ENCODE measurements around the gene CA10. TPM values are rescaled to one million over a fixed set of nuclear protein-coding genes. Genes with fewer than 3 reads are reported as not detected.

The CA10 gene
- total RNA-seq (not detected), polyA plus RNA-seq (under 1 TPM in 1 of 2 donors, not detected in 1; 0.57 TPM)

DNA sequence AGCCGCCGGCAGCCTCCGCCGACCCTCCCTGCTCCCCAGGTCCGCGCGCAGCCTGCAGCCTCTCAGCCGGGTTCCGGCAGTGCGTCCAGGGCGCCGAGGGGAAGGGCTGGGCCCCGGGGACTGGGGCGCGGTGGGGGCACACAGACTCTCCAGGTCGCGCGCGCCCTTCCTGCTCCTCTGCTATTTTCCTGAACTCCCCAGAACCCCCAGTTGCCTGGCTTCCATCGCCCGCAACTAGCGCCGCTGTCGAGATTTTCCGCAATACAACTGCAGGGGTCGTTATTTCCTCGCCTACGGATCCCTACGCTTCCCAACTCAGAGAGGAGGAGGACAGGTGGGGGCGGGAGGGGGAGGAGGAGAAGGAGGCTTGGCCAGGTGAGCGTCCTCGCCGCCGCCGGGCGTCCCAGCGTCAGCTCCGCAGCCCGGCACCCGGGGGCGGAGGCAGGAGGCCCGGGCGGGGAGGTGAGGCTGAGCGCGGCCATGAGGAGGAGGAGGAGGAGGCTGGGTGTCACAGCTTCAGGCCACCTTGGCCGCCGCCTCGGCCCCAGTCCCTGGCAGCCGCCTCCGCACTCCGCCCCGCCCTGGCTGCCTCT lies at the start of gene CA10:
Gene CA10, minus strand, starts transcription at position 265 of the 593 bp plus-strand sequence.
- H3K27me3 Mint-ChIP-seq, result peaks cover 36 to 44% of the 10 kb centered on the region in 2 donors
- peaks cover 0 to 24% (median 13%) of the 10 kb centered on the region in 8 donors for H3K9me3 Mint-ChIP-seq
- peaks cover 7% of the 10 kb centered on the region for H3K27me3 ChIP-seq (ENCODE audit: insufficient read depth, low read length)
- no peaks in the 10 kb centered on the region for H3K36me3 ChIP-seq (ENCODE audit: insufficient read depth, low read length)
- POLR2A ChIA-PET (ENCODE audit: partially characterized antibody), result no interaction called here
- H3K4me3 ChIP-seq (ENCODE audit: low read length in 2 of 2), result no peak within 1 kb of the TSS
- no peaks in the 10 kb centered on the region for H3K36me3 Mint-ChIP-seq
- no peak for DNase-seq
- peaks cover 0 to 8% (median 0%) of the 10 kb centered on the region in 4 donors for H3K4me1 Mint-ChIP-seq
- H3K9me3 ChIP-seq (ENCODE audit: control insufficient read depth in 1 of 2, low read length in 2 of 2), result no peaks in the 10 kb centered on the region
- H3K27ac ChIP-seq (ENCODE audit: low read depth, low read length), result no peak within 1 kb of the TSS
- CTCF ChIA-PET (ENCODE audit: partially characterized antibody), result no interaction called here
- H3K4me1 ChIP-seq (ENCODE audit: insufficient read depth, low read length), result no peaks in the 10 kb centered on the region
- intact Hi-C loops (cut with micrococcal nuclease), result no loop called here
- no peak within 1 kb of the TSS for H3K27ac Mint-ChIP-seq
- H3K4me3 Mint-ChIP-seq, result peak within 1 kb of the TSS in 3 of 8 donors; percentile 26 to 56 (median 32)

DNA sequence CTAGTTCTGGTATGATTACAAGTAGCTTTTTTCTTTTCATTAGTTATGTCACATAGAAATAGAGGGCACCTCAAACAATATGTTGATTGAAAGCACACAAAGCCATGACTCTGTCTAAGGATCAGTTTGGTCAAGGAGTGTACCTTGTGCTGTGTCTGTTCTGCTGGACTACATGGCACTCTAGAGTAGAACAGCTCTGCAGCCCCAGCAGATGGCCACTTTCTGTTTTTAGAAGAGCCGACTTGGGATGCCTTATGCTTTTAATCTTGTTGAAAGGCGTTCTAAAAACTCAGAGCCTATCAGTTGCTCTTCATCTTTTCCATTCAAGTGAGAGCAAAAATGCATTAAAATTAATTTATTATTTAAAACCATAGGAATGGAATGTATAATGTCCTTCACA lies 49.3 kb upstream of the CA10 start:
- H3K36me3 Mint-ChIP-seq, result no peaks in the 10 kb centered on the region
- no peaks in the 10 kb centered on the region for H3K27me3 Mint-ChIP-seq
- no peaks in the 10 kb centered on the region for H3K27me3 ChIP-seq (ENCODE audit: insufficient read depth, low read length)
- H3K27ac ChIP-seq (ENCODE audit: low read depth, low read length), result no peak overlapping the region
- peaks cover 0 to 6% (median 0%) of the 10 kb centered on the region in 8 donors for H3K9me3 Mint-ChIP-seq
- ChIA-PET POLR2A (ENCODE audit: partially characterized antibody) (no interaction called here), CTCF (ENCODE audit: partially characterized antibody) (no interaction called here)
- H3K36me3 ChIP-seq (ENCODE audit: insufficient read depth, low read length), result no peaks in the 10 kb centered on the region
- H3K4me3 ChIP-seq (ENCODE audit: low read length in 2 of 2), result no peak overlapping the region
- no peaks in the 10 kb centered on the region for H3K4me1 Mint-ChIP-seq
- H3K4me1 ChIP-seq (ENCODE audit: insufficient read depth, low read length), result no peaks in the 10 kb centered on the region
- DNase-seq, result no peak
- H3K4me3 Mint-ChIP-seq, result no peak overlapping the region
- intact Hi-C loops (cut with micrococcal nuclease), result no loop called here
- no peaks in the 10 kb centered on the region for H3K9me3 ChIP-seq (ENCODE audit: control insufficient read depth in 1 of 2, low read length in 2 of 2)
- H3K27ac Mint-ChIP-seq, result no peak overlapping the region

DNA sequence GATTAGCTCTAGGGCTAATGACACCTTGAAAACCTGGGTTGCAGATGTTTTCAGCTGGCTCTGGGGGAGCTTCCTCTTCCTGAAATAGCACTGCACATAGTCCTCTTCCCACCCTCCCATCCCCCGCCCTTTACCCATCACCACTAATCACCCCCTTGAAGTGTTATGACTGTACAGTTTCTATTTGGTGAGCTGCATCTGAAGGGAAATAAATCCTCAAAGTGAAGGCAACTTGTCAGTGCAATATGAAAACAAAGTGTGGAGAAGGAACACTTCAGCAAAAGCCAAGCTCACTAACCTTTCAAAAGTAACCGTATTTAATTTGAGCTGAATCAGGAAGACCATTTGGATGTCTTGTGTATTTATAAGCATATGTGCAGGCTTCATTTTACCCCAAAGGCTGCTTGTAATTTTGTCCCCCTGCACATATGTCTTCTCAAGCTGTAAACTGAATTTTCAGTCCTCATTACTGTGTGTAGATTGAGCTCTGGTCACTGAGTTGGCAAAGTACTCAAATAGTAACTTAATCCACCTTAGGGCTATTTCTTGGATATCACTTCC lies 44.1 kb upstream of the CA10 start:
- H3K27me3 Mint-ChIP-seq, result peaks cover 3 to 4% of the 10 kb centered on the region in 2 donors
- POLR2A ChIA-PET (ENCODE audit: partially characterized antibody), result no interaction called here
- H3K27ac Mint-ChIP-seq, result no peak overlapping the region
- H3K36me3 Mint-ChIP-seq, result no peaks in the 10 kb centered on the region
- peaks cover 0 to 5% (median under 1%) of the 10 kb centered on the region in 8 donors for H3K9me3 Mint-ChIP-seq
- H3K27me3 ChIP-seq (ENCODE audit: insufficient read depth, low read length), result no peaks in the 10 kb centered on the region
- H3K36me3 ChIP-seq (ENCODE audit: insufficient read depth, low read length), result no peaks in the 10 kb centered on the region
- H3K4me1 Mint-ChIP-seq, result no peaks in the 10 kb centered on the region
- H3K9me3 ChIP-seq (ENCODE audit: control insufficient read depth in 1 of 2, low read length in 2 of 2), result no peaks in the 10 kb centered on the region
- CTCF ChIA-PET (ENCODE audit: partially characterized antibody), result no interaction called here
- H3K4me1 ChIP-seq (ENCODE audit: insufficient read depth, low read length), result no peaks in the 10 kb centered on the region
- no peak for DNase-seq
- intact Hi-C loops (cut with micrococcal nuclease), result no loop called here
- no peak overlapping the region for H3K27ac ChIP-seq (ENCODE audit: low read depth, low read length)
- H3K4me3 Mint-ChIP-seq, result no peak overlapping the region
- H3K4me3 ChIP-seq (ENCODE audit: low read length in 2 of 2), result no peak overlapping the region

DNA sequence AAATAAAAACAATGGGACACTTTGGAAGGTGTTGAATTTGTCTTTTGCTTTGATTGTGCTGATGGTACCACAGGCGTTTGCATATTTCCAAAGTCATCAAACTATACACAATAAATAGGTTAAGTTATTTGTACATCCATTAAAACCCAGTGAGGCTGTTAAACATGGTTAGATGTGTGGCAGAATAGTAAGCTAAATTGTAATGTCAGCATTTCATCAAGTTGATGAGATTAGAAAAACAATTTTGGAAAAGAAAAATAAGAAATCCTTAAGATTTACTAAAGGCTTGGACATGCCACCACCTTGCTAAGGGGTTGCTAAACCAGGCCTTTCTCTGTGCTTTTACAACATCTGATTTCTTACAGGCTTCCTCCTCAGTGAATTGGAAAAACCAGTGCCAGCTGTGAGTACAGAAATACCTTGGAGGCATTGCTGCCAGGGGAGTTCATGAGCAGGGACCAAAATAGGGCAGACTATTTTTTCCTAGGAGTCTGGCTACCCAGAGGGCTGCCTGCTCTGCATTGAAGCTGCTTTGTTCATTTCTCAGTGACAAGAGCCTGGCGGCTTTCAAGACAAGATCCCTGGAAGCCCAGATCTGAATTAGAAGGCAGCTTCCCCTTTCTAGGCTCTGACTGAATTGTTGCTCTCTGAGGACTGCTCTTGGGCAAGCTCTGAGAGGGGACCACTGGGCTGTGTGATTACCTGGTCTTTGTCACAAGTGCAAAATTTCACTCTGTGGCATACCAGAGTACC lies 43.4 kb upstream of the CA10 start:
- Mint-ChIP-seq H3K36me3 (no peaks in the 10 kb centered on the region), H3K4me1 (no peaks in the 10 kb centered on the region), H3K27me3 (peaks cover 3 to 5% of the 10 kb centered on the region in 2 donors), H3K27ac (no peak overlapping the region), H3K9me3 (peaks cover 0 to 7% (median under 1%) of the 10 kb centered on the region in 8 donors), H3K4me3 (no peak overlapping the region)
- Histone ChIP-seq H3K27ac (ENCODE audit: low read depth, low read length) (no peak overlapping the region), H3K4me1 (ENCODE audit: insufficient read depth, low read length) (no peaks in the 10 kb centered on the region), H3K27me3 (ENCODE audit: insufficient read depth, low read length) (no peaks in the 10 kb centered on the region), H3K9me3 (ENCODE audit: control insufficient read depth in 1 of 2, low read length in 2 of 2) (no peaks in the 10 kb centered on the region), H3K4me3 (ENCODE audit: low read length in 2 of 2) (no peak overlapping the region), H3K36me3 (ENCODE audit: insufficient read depth, low read length) (no peaks in the 10 kb centered on the region)
- intact Hi-C loops (cut with micrococcal nuclease), result no loop called here
- ChIA-PET CTCF (ENCODE audit: partially characterized antibody) (no interaction called here), POLR2A (ENCODE audit: partially characterized antibody) (no interaction called here)
- no peak for DNase-seq

DNA sequence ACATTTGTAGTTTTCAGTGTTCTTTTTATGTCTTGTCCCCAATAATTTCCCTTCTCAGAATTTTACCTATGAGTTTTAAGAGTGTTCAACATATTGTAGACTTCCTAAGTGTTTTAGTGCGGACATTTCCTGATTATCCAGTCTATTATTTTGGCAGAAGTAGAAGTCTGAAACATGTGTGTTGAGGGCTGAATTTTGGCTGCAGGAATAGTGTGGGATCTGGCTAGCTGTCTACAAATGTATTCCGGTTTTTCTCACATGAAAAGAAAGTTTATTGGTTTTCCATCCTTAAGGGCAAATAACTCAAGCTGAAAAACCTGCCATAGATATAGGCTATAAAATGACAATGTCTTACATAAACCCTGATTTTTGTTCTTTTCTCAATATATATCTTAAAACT lies 33.0 kb upstream of the CA10 start:
- DNase-seq, result no peak
- Histone ChIP-seq H3K36me3 (ENCODE audit: insufficient read depth, low read length) (no peaks in the 10 kb centered on the region), H3K9me3 (ENCODE audit: control insufficient read depth in 1 of 2, low read length in 2 of 2) (no peaks in the 10 kb centered on the region), H3K4me1 (ENCODE audit: insufficient read depth, low read length) (no peaks in the 10 kb centered on the region), H3K27ac (ENCODE audit: low read depth, low read length) (no peak overlapping the region), H3K4me3 (ENCODE audit: low read length in 2 of 2) (no peak overlapping the region), H3K27me3 (ENCODE audit: insufficient read depth, low read length) (no peaks in the 10 kb centered on the region)
- Mint-ChIP-seq H3K36me3 (no peaks in the 10 kb centered on the region), H3K27me3 (peaks cover 0 to 5% of the 10 kb centered on the region in 2 donors), H3K27ac (no peak overlapping the region), H3K4me3 (no peak overlapping the region), H3K4me1 (no peaks in the 10 kb centered on the region), H3K9me3 (peaks cover 0 to 4% (median 0%) of the 10 kb centered on the region in 8 donors)
- POLR2A ChIA-PET (ENCODE audit: partially characterized antibody), result no interaction called here
- CTCF ChIA-PET (ENCODE audit: partially characterized antibody), result no interaction called here
- intact Hi-C loops (cut with micrococcal nuclease), result no loop called here

DNA sequence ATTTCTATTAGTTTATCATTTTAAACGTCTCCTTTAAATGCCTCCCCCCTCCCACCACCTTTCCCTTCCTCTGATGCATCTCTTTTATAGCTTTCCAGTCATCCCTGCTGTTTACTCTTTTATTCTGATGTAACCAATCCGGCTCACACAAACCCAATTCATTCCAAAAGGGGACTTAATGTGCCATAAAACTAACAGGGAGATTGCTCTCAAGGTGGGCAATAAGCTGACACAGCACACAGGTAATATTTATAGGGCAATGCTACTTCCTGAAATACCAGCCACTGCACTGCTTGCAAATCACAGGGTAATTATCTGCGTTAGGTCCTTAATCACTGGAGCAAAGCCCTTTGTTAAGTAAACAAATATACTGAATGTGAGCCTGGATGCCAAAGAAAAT lies 23.3 kb upstream of the CA10 start:
- intact Hi-C loops (cut with micrococcal nuclease), result no loop called here
- Histone ChIP-seq H3K27me3 (ENCODE audit: insufficient read depth, low read length) (no peaks in the 10 kb centered on the region), H3K4me3 (ENCODE audit: low read length in 2 of 2) (no peak overlapping the region), H3K4me1 (ENCODE audit: insufficient read depth, low read length) (no peaks in the 10 kb centered on the region), H3K27ac (ENCODE audit: low read depth, low read length) (no peak overlapping the region), H3K36me3 (ENCODE audit: insufficient read depth, low read length) (no peaks in the 10 kb centered on the region), H3K9me3 (ENCODE audit: control insufficient read depth in 1 of 2, low read length in 2 of 2) (no peaks in the 10 kb centered on the region)
- Mint-ChIP-seq H3K4me1 (no peaks in the 10 kb centered on the region), H3K27ac (no peak overlapping the region), H3K4me3 (no peak overlapping the region), H3K27me3 (peaks cover 0 to 4% of the 10 kb centered on the region in 2 donors), H3K9me3 (peaks cover 0 to 9% (median 5%) of the 10 kb centered on the region in 8 donors), H3K36me3 (no peaks in the 10 kb centered on the region)
- CTCF ChIA-PET (ENCODE audit: partially characterized antibody), result no interaction called here
- DNase-seq, result no peak
- POLR2A ChIA-PET (ENCODE audit: partially characterized antibody), result no interaction called here

DNA sequence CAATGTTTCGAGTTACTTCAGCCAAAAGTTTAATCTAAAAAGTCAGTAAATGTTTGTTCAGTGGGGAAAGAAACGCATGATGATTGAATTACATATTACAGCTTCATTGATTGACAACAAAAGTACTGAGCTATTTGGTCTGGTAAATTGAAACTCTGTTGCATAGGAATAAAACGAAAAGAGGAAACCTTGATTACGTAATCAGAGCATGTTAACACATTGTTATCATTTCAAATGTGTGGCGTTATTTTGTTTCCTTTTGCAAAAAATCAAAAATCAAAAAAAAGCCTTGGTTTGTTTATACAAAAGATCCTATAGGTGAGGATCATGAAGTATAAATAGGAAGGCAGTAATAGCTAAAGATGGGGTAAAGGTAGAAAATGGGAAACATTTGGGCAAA lies 19.5 kb upstream of the CA10 start:
- intact Hi-C loops (cut with micrococcal nuclease), result no loop called here
- Histone ChIP-seq H3K27me3 (ENCODE audit: insufficient read depth, low read length) (no peaks in the 10 kb centered on the region), H3K9me3 (ENCODE audit: control insufficient read depth in 1 of 2, low read length in 2 of 2) (no peaks in the 10 kb centered on the region), H3K27ac (ENCODE audit: low read depth, low read length) (no peak overlapping the region), H3K36me3 (ENCODE audit: insufficient read depth, low read length) (no peaks in the 10 kb centered on the region), H3K4me3 (ENCODE audit: low read length in 2 of 2) (no peak overlapping the region), H3K4me1 (ENCODE audit: insufficient read depth, low read length) (no peaks in the 10 kb centered on the region)
- H3K36me3 Mint-ChIP-seq, result no peaks in the 10 kb centered on the region
- no peak for DNase-seq
- no peaks in the 10 kb centered on the region for H3K9me3 Mint-ChIP-seq
- no peaks in the 10 kb centered on the region for H3K4me1 Mint-ChIP-seq
- H3K4me3 Mint-ChIP-seq, result no peak overlapping the region
- no peaks in the 10 kb centered on the region for H3K27me3 Mint-ChIP-seq
- H3K27ac Mint-ChIP-seq, result no peak overlapping the region
- ChIA-PET POLR2A (ENCODE audit: partially characterized antibody) (no interaction called here), CTCF (ENCODE audit: partially characterized antibody) (no interaction called here)
